Measurements from ENCODE around the gene YWHAE. TPM values are rescaled to one million over a fixed set of nuclear protein-coding genes. Genes with fewer than 3 reads are reported as not detected.
A peak's percentile ranks its signal among the peaks of the same experiment; 100 is the strongest.

The YWHAE gene
- total RNA-seq, 1 experiment from 2014 or later, result 1,282 TPM

DNA sequence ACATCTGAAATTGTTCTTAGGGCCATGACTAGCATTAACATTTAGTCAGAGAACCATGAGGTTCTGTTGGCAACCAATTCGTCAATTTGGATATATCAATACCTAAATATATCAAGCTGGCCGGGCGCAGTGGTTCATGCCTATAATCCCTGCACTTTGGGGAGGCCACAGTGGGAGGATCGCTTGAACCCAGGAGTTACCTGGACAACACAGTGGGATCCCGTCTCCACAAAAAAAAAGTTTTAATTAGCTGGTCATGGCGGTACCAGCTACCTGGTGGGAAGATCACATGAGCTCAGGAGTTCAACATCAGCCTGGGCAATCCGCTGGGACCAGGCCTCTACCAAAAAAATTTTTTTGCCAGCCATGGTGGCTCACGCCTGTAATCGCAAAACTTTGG, 8.4 kb downstream of the YWHAE start:
- peaks cover 50 to 63% of the 10 kb centered on the region in 2 experiments for H3K4me1 Mint-ChIP-seq
- Histone ChIP-seq H3K4me1 (ENCODE audit: insufficient read depth, low read length) (no peaks in the 10 kb centered on the region; the same call in 1 of the 2 replicates), H3K56ac (ENCODE audit: insufficient read length, low read depth, low read length) (no peak overlapping the region), H2AK5ac (ENCODE audit: insufficient read length, low read length) (no peak overlapping the region), H3K4ac (ENCODE audit: low read depth, low read length) (no peak overlapping the region), H3K9me3 (ENCODE audit: control insufficient read depth, low read depth, low read length) (no peaks in the 10 kb centered on the region), H4K20me1 (ENCODE audit: control insufficient read depth, insufficient read depth, insufficient read length) (no peaks in the 10 kb centered on the region), H4K8ac (replicated peaks; ENCODE audit: insufficient read length, low read depth, low read length) (no peak overlapping the region), H3K9ac (ENCODE audit: extremely low read depth, insufficient read length, low read length) (no peak overlapping the region), H3K4me2 (ENCODE audit: insufficient read depth, insufficient read length, low read length) (no peak overlapping the region), H2BK12ac (ENCODE audit: insufficient read length, low read depth, low read length) (no peak overlapping the region), H3K27ac (ENCODE audit: insufficient read length, low read depth, low read length) (no peak overlapping the region), H3K14ac (ENCODE audit: insufficient read depth, low read length) (no peak overlapping the region), H3K23me2 (ENCODE audit: insufficient read length, low read depth, low read length, poor library complexity, severe bottlenecking) (no peaks in the 10 kb centered on the region), H2AFZ (ENCODE audit: low read length) (no peak overlapping the region), H3K79me1 (ENCODE audit: insufficient read depth, low read depth, low read length, poor library complexity, severe bottlenecking) (peaks cover 2% of the 10 kb centered on the region), H2BK120ac (ENCODE audit: low read depth, low read length, poor library complexity, severe bottlenecking) (no peak overlapping the region), H2BK15ac (ENCODE audit: low read depth, low read length) (no peak overlapping the region), H2BK5ac (ENCODE audit: insufficient read length, low read length) (no peak overlapping the region), H3T11ph (ENCODE audit: low read length) (no peak overlapping the region), H3K79me2 (ENCODE audit: insufficient read depth, low read length) (peaks cover 93% of the 10 kb centered on the region), H4K5ac (ENCODE audit: insufficient read length, low read depth, low read length) (no peak overlapping the region), H3K27me3 (ENCODE audit: insufficient read depth, low read length) (no peaks in the 10 kb centered on the region), H3K18ac (ENCODE audit: insufficient read length, low read depth, low read length) (no peak overlapping the region), H4K91ac (ENCODE audit: insufficient read length, low read depth, low read length) (no peak overlapping the region), H2BK20ac (ENCODE audit: low read depth, low read length, poor library complexity, severe bottlenecking) (no peak overlapping the region), H3K23ac (ENCODE audit: insufficient read length, low read depth, low read length) (no peak overlapping the region)
- no peak overlapping the region; a peak in 1 of 5 replicates for H3K4me3 Mint-ChIP-seq
- peak overlapping the region in 2 of 3 experiments; percentile 55 to 94; a peak in 1 of 7 replicates for H3K27ac Mint-ChIP-seq
- H3K9me3 Mint-ChIP-seq, result no peaks in the 10 kb centered on the region
- DNase-seq, result no peak
- H3K36me3 Mint-ChIP-seq (ENCODE audit: insufficient read depth in 1 of 3, low read depth in 3 of 3), result peaks cover 2 to 20% (median 19%) of the 10 kb centered on the region in 3 experiments; a peak in 6 of 7 replicates
- H3K27me3 Mint-ChIP-seq (ENCODE audit: low read depth), result no peaks in the 10 kb centered on the region
- WGBS (ENCODE audit: extremely low coverage, insufficient read length, low lambda C conversion rate), result no CpG with 5 or more reads among the region's 9 CpGs
- TF ChIP-seq, protein P1, sequence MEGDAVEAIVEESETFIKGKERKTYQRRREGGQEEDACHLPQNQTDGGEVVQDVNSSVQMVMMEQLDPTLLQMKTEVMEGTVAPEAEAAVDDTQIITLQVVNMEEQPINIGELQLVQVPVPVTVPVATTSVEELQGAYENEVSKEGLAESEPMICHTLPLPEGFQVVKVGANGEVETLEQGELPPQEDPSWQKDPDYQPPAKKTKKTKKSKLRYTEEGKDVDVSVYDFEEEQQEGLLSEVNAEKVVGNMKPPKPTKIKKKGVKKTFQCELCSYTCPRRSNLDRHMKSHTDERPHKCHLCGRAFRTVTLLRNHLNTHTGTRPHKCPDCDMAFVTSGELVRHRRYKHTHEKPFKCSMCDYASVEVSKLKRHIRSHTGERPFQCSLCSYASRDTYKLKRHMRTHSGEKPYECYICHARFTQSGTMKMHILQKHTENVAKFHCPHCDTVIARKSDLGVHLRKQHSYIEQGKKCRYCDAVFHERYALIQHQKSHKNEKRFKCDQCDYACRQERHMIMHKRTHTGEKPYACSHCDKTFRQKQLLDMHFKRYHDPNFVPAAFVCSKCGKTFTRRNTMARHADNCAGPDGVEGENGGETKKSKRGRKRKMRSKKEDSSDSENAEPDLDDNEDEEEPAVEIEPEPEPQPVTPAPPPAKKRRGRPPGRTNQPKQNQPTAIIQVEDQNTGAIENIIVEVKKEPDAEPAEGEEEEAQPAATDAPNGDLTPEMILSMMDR (conservative IDR thresholded peaks at IDR 0.05), result no peak

Data from H9 (cell line).